GM06990 (cell line): ENCODE data around the gene SNTB2.
A peak's percentile ranks its signal among the peaks of the same experiment; 100 is the strongest.

Source experiments
- DNase-seq: peaks from one replicate; pipeline ENCODE4 v3.0.0-alpha.2; 2011; ENCODE audit not compliant: insufficient read length; ENCODE audit errors: extremely low read depth
- H3K27me3 ChIP-seq: replicated peaks from 2 replicates; pipeline ENCODE4 v1.6.0; 2011; ENCODE audit warnings: low read length; ENCODE audit not compliant: control insufficient read depth, insufficient read depth
- H3K36me3 ChIP-seq: 2 replicates; pipeline ENCODE4 v1.5.1; 2011; ENCODE audit warnings: low read length; ENCODE audit not compliant: control insufficient read depth, insufficient read depth
- H3K4me3 ChIP-seq: replicated peaks from 2 replicates; pipeline ENCODE4 v1.5.1; 2011; ENCODE audit warnings: low read depth, mild to moderate bottlenecking, control low read depth, low read length
- TF ChIP-seq, protein P1 (sequence below): IDR thresholded peaks from 2 replicates; pipeline ENCODE4 v1.5.1; 2011; ENCODE audit warnings: low read length, control low read depth, mild to moderate bottlenecking, inconsistent platforms; ENCODE audit not compliant: insufficient read depth, poor library complexity, severe bottlenecking

Gene SNTB2

DNA sequence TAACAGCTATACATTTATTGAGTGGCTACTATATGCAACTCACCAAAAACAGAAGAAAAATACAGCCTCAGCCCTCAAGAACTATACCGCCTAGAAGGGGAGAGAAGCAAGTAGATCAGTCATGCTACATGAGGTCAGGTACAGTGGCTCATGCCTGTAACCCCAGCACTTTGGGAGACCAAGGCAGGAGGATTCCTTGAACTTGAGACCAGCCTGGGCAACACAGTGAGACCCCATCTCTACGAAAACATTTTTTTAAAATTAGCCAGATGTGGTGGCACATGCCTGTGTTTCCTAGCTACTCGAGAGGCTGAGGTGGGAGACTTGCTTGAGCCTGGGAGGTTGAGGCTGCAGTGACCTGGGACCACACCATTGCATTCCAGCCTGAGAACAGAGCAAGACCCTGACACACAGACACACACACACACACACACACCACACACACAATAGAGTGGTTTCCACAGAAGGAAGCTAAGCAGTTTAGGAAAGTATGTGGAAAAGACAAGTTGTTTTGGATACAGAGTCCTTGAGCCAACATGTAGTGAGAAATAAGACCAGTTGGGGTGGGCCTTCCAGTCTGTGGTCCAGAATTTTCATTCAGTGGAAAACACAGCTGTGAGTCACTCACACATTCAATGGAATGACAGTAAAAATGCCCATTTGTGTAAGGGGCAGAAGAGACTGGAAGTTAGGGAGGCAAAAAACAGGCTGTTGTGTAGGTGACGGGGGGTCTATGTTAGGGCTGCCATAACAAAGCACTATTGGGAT, 10.7 kb upstream of the SNTB2 start:
- no peak for DNase-seq

DNA sequence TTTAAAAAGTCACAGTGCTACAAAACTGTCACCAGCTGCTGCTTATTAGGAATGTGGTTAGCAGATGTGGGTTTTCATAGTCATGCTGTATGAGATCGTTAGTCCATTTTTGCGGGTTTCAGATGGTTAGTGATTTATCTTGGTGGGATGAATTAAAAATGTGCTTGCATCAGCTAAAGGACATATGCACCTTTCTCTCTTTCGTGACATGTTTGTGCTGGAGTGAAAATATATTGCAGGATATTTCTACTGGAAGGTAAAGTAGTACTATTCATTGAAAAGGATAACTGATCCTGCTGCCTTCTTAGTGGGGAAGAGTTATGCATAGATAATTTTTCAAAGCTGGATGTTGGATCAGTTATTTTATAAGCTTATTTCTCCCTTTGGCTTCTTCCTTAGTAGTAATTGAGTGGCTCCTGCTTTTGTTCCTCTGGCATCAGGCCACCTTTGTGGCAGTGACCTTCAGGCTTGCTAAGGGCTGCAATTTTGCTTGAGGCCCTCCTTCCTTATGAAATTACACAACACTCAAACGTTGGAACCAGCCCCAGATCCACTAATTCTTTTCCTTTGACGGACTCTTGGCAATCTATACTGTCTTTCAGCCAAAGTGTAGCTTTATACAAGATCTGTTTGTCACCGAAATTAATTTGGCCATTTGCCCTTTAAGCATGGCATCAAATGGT, 7.5 kb upstream of the SNTB2 start:
- TF ChIP-seq, protein P1, sequence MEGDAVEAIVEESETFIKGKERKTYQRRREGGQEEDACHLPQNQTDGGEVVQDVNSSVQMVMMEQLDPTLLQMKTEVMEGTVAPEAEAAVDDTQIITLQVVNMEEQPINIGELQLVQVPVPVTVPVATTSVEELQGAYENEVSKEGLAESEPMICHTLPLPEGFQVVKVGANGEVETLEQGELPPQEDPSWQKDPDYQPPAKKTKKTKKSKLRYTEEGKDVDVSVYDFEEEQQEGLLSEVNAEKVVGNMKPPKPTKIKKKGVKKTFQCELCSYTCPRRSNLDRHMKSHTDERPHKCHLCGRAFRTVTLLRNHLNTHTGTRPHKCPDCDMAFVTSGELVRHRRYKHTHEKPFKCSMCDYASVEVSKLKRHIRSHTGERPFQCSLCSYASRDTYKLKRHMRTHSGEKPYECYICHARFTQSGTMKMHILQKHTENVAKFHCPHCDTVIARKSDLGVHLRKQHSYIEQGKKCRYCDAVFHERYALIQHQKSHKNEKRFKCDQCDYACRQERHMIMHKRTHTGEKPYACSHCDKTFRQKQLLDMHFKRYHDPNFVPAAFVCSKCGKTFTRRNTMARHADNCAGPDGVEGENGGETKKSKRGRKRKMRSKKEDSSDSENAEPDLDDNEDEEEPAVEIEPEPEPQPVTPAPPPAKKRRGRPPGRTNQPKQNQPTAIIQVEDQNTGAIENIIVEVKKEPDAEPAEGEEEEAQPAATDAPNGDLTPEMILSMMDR, result no peak
- Histone ChIP-seq H3K4me3 (no peak overlapping the region), H3K36me3 (no peaks in the 10 kb centered on the region; the same call in none of the 2 replicates), H3K27me3 (no peaks in the 10 kb centered on the region)
- no peak for DNase-seq

More for the DNA sequence above, 10.7 kb upstream of the SNTB2 start:
- no peaks in the 10 kb centered on the region; the same call in none of the 2 replicates for H3K36me3 ChIP-seq
- TF ChIP-seq, protein P1, result no peak
- no peaks in the 10 kb centered on the region for H3K27me3 ChIP-seq
- no peak overlapping the region for H3K4me3 ChIP-seq

DNA sequence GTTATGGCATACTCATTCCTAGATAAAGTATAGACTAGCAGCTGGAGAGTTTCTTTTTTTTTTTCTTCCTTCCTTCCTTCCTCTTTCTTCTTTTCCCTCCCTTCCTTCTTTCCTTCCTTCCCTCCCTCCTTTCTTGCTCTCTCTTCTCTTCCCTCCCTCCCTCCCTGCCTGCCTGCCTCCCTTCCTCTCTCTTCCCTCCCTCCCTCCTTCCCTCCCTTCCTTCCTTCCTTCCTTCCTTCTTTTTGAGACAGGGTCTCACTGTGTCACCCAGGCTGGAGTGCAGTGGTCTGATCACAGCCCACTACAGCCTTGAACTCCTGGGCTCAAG, 7.0 kb upstream of the SNTB2 start:
- Histone ChIP-seq H3K36me3 (no peaks in the 10 kb centered on the region; the same call in none of the 2 replicates), H3K4me3 (no peak overlapping the region), H3K27me3 (no peaks in the 10 kb centered on the region)
- DNase-seq, result no peak
- TF ChIP-seq, protein P1, result no peak

DNA sequence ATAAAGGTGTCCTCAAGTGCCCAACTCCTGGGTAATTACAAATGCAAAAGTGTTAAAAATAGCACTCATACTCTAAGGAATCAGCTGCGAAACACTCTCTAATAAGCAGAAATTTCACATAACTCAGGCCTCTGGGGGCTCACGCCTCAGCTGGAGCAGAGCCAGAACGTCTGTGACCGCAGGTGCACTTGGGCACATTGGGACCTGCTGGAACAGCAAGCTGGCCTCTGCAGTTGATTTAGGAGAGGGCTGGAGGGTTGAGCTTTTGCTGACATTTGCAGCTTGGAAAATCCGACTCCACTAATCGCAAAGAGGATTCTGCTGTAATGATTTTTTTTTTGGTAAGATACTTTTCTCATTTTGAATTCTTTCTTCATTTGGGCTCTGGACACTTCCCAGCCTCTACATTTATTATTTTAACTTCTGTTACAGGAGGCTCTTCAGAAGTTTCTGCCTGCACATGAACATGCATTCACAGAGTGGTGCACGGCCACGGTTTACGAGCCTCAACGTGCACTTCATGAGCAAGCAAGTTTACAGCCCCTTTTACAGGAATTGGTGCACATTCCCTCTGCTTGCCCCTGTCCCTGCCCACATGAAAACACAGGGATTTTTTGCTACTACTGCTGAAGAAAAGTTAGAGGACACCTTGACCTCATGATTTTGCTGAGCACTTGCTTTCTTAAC, 4.1 kb upstream of the SNTB2 start:
- Histone ChIP-seq H3K27me3 (no peaks in the 10 kb centered on the region), H3K36me3 (no peaks in the 10 kb centered on the region), H3K4me3 (no peak overlapping the region)
- TF ChIP-seq, protein P1, result no peak
- no peak for DNase-seq

DNA sequence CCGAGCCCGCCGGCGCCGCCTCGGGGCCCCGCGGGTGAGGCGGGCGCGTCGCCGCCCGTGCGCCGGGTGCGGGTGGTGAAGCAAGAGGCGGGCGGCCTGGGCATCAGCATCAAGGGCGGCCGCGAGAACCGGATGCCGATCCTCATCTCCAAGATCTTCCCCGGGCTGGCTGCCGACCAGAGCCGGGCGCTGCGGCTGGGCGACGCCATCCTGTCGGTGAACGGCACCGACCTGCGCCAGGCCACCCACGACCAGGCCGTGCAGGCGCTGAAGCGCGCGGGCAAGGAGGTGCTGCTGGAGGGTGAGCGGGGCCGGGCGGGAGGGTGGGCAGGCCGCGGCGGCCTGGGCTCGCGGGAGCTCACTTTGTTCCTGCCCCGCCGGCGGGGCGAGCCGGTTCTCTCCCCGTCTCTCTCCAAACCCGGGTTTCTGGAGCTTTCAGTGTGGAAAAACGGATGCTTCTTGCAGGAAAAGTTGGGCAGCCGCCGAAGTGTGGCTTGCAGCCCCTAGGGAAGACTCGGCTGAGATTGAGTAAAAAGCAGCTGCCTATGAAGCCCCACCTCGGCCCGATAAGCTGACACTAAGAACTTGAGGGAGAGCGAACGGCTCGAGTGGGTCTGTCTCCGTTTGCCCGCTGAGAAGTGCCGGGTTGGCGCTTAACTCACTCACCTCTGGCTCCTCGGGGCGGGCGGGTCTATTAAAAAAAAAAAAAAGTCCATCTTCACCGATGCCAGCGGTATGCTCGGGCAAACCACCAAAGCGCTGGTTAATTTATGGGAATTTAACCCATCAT, 677 bp downstream of the SNTB2 start:
- peak; percentile 70 for DNase-seq
- no peaks in the 10 kb centered on the region for H3K27me3 ChIP-seq
- TF ChIP-seq, protein P1, result no peak
- peak overlapping the region; percentile 78 for H3K4me3 ChIP-seq
- H3K36me3 ChIP-seq, result no peaks in the 10 kb centered on the region
